ENCODE data around the gene ZWINT.

Gene ZWINT

GRCh38 chr10:56360967-56361612 is at the start of gene ZWINT:
ZWINT (minus strand) TSS chr10:56361259; CDS start chr10:56361236, 23 bp downstream.
- DNase-seq: peak; percentile 91

- no peak for DNase-seq
Observed at GRCh38 chr10:56383806-56384205, 22.7 kb upstream of the ZWINT start.

GRCh38 chr10:56370217-56371113 is 9.4 kb upstream of the ZWINT start:
- DNase-seq: no peak

- DNase-seq: no peak
Observed at GRCh38 chr10:56360583-56360966, 484 bp downstream of the ZWINT start.

GRCh38 chr10:56359837-56360236 is 1.2 kb downstream of the ZWINT start:
- DNase-seq: no peak

GRCh38 chr10:56357018-56357417 is 4.0 kb downstream of the ZWINT start:
- DNase-seq: no peak

GRCh38 chr10:56351909-56352630 is 9.0 kb downstream of the ZWINT start:
- no peak for DNase-seq

GRCh38 chr10:56349611-56350010 is 11.4 kb downstream of the ZWINT start:
- DNase-seq: no peak

GRCh38 chr10:56348101-56348500 is 13.0 kb downstream of the ZWINT start:
- no peak for DNase-seq

GRCh38 chr10:56346845-56347415 is 14.1 kb downstream of the ZWINT start:
- DNase-seq: no peak

GRCh38 chr10:56341612-56342011 is 19.4 kb downstream of the ZWINT start:
- no peak for DNase-seq

GRCh38 chr10:56329961-56330360 is 31.1 kb downstream of the ZWINT start:
- DNase-seq: no peak

- DNase-seq: no peak
Observed at GRCh38 chr10:56327118-56327517, 33.9 kb downstream of the ZWINT start.

- DNase-seq: no peak
Observed at GRCh38 chr10:56319386-56319785, 41.7 kb downstream of the ZWINT start.

- no peak for DNase-seq
Observed at GRCh38 chr10:56318816-56319215, 42.2 kb downstream of the ZWINT start.

- no peak for DNase-seq
Observed at GRCh38 chr10:56317603-56318002, 43.5 kb downstream of the ZWINT start.

GRCh38 chr10:56316603-56317002 is 44.5 kb downstream of the ZWINT start:
- DNase-seq: no peak
